IPS-20b (cell line): ENCODE data around the gene SEC16A.

Experiments used
- H3K27ac ChIP-seq: one replicate; pipeline ENCODE4 v1.5.1; 2013; ENCODE audit warnings: low read length
- H3K27me3 ChIP-seq: 2 replicates; pipeline ENCODE4 v1.6.1; 2013; ENCODE audit warnings: mild to moderate bottlenecking, low read length, inconsistent platforms; ENCODE audit not compliant: insufficient read depth
- H3K36me3 ChIP-seq: 2 replicates; pipeline ENCODE4 v1.6.1; 2013; ENCODE audit warnings: low read depth, mild to moderate bottlenecking, inconsistent platforms, low read length, moderate library complexity; ENCODE audit not compliant: insufficient read depth
- H3K4me1 ChIP-seq: 2 replicates; pipeline ENCODE4 v1.6.1; 2013; ENCODE audit warnings: mild to moderate bottlenecking, control low read depth, inconsistent platforms, low read length, moderate library complexity; ENCODE audit not compliant: insufficient read depth
- H3K4me3 ChIP-seq: 2 replicates; pipeline ENCODE4 v1.5.1; 2013; ENCODE audit warnings: mild to moderate bottlenecking, low read length, inconsistent platforms
- H3K9ac ChIP-seq: 2 replicates; pipeline ENCODE4 v1.6.1; 2013; ENCODE audit warnings: low read depth, mild to moderate bottlenecking, inconsistent platforms, low read length, moderate library complexity
- H3K9me3 ChIP-seq: 2 replicates; pipeline ENCODE4 v1.6.1; 2013; ENCODE audit warnings: mild to moderate bottlenecking, low read depth, low read length, inconsistent platforms; ENCODE audit not compliant: insufficient read depth

Gene SEC16A

GRCh38 chr9:136399176-136400037 lies 83.4 kb downstream of the SEC16A start:
- Histone ChIP-seq H3K9ac (peak overlapping the region; percentile 85), H3K27ac (no peak overlapping the region), H3K27me3 (no peaks in the 10 kb centered on the region), H3K9me3 (no peaks in the 10 kb centered on the region), H3K4me1 (0 out of 2 replicates have a peak, but pooled peaks cover 4% of the 10 kb centered on the region), H3K36me3 (peaks cover 68% of the 10 kb centered on the region), H3K4me3 (peak overlapping the region; percentile 92)

GRCh38 chr9:136398286-136398685 lies 84.6 kb downstream of the SEC16A start:
- H3K4me3 ChIP-seq: 0 out of 2 replicates have a peak overlapping the region, but pooled peaks have one; percentile 92
- peaks cover 69% of the 10 kb centered on the region for H3K36me3 ChIP-seq
- H3K27me3 ChIP-seq: no peaks in the 10 kb centered on the region
- no peaks in the 10 kb centered on the region for H3K9me3 ChIP-seq
- no peak overlapping the region for H3K27ac ChIP-seq
- H3K9ac ChIP-seq: peak overlapping the region; percentile 85
- H3K4me1 ChIP-seq: 0 out of 2 replicates have a peak, but pooled peaks cover 4% of the 10 kb centered on the region

GRCh38 chr9:136397643-136398042 lies 85.2 kb downstream of the SEC16A start:
- H3K4me1 ChIP-seq: 0 out of 2 replicates have a peak, but pooled peaks cover 4% of the 10 kb centered on the region
- H3K9me3 ChIP-seq: no peaks in the 10 kb centered on the region
- no peak overlapping the region for H3K9ac ChIP-seq
- H3K27ac ChIP-seq: no peak overlapping the region
- H3K4me3 ChIP-seq: no peak overlapping the region
- peaks cover 73% of the 10 kb centered on the region for H3K36me3 ChIP-seq
- no peaks in the 10 kb centered on the region for H3K27me3 ChIP-seq

GRCh38 chr9:136396219-136396515 lies 86.7 kb downstream of the SEC16A start:
- no peak overlapping the region for H3K9ac ChIP-seq
- H3K4me3 ChIP-seq: no peak overlapping the region
- H3K4me1 ChIP-seq: 0 out of 2 replicates have a peak, but pooled peaks cover 4% of the 10 kb centered on the region
- H3K27ac ChIP-seq: no peak overlapping the region
- H3K36me3 ChIP-seq: peaks cover 73% of the 10 kb centered on the region
- H3K27me3 ChIP-seq: no peaks in the 10 kb centered on the region
- no peaks in the 10 kb centered on the region for H3K9me3 ChIP-seq

GRCh38 chr9:136395345-136396218 lies 87.3 kb downstream of the SEC16A start:
- H3K36me3 ChIP-seq: peaks cover 77% of the 10 kb centered on the region
- 0 out of 2 replicates have a peak, but pooled peaks cover 4% of the 10 kb centered on the region for H3K4me1 ChIP-seq
- no peaks in the 10 kb centered on the region for H3K27me3 ChIP-seq
- H3K9ac ChIP-seq: no peak overlapping the region
- H3K4me3 ChIP-seq: no peak overlapping the region
- H3K9me3 ChIP-seq: no peaks in the 10 kb centered on the region
- H3K27ac ChIP-seq: no peak overlapping the region

- no peak overlapping the region for H3K9ac ChIP-seq
- peaks cover 78% of the 10 kb centered on the region for H3K36me3 ChIP-seq
These were observed 87.9 kb downstream of the SEC16A start for GRCh38 chr9:136395020-136395340.

GRCh38 chr9:136394312-136395019 lies 88.4 kb downstream of the SEC16A start:
- Histone ChIP-seq H3K36me3 (peaks cover 84% of the 10 kb centered on the region), H3K27ac (no peak overlapping the region), H3K9ac (no peak overlapping the region), H3K4me3 (no peak overlapping the region), H3K27me3 (no peaks in the 10 kb centered on the region), H3K9me3 (no peaks in the 10 kb centered on the region), H3K4me1 (0 out of 2 replicates have a peak, but pooled peaks cover 4% of the 10 kb centered on the region)

More at GRCh38 chr9:136395020-136395340, 87.9 kb downstream of the SEC16A start:
- Histone ChIP-seq H3K4me3 (no peak overlapping the region), H3K27me3 (no peaks in the 10 kb centered on the region), H3K27ac (no peak overlapping the region), H3K9me3 (no peaks in the 10 kb centered on the region), H3K4me1 (0 out of 2 replicates have a peak, but pooled peaks cover 4% of the 10 kb centered on the region)

- no peaks in the 10 kb centered on the region for H3K27me3 ChIP-seq
- no peaks in the 10 kb centered on the region for H3K9me3 ChIP-seq
- H3K4me1 ChIP-seq: 0 out of 2 replicates have a peak, but pooled peaks cover under 1% of the 10 kb centered on the region
- H3K27ac ChIP-seq: no peak overlapping the region
- peaks cover 91% of the 10 kb centered on the region for H3K36me3 ChIP-seq
- no peak overlapping the region for H3K4me3 ChIP-seq
- H3K9ac ChIP-seq: no peak overlapping the region
These were observed 89.3 kb downstream of the SEC16A start for GRCh38 chr9:136393531-136393930.

GRCh38 chr9:136392538-136393449 lies 90.0 kb downstream of the SEC16A start:
- H3K9ac ChIP-seq: no peak overlapping the region
- no peak overlapping the region for H3K27ac ChIP-seq
- H3K4me3 ChIP-seq: no peak overlapping the region
- H3K9me3 ChIP-seq: no peaks in the 10 kb centered on the region
- no peaks in the 10 kb centered on the region for H3K27me3 ChIP-seq
- peaks cover 91% of the 10 kb centered on the region for H3K36me3 ChIP-seq
- no peaks in the 10 kb centered on the region for H3K4me1 ChIP-seq

GRCh38 chr9:136391737-136392537 lies 90.9 kb downstream of the SEC16A start:
- no peaks in the 10 kb centered on the region for H3K27me3 ChIP-seq
- H3K4me3 ChIP-seq: no peak overlapping the region
- H3K9ac ChIP-seq: no peak overlapping the region
- peaks cover 93% of the 10 kb centered on the region for H3K36me3 ChIP-seq
- H3K4me1 ChIP-seq: no peaks in the 10 kb centered on the region
- no peak overlapping the region for H3K27ac ChIP-seq
- no peaks in the 10 kb centered on the region for H3K9me3 ChIP-seq
